ENCODE data around the gene ARAP1. TPM values are rescaled to one million over a fixed set of nuclear protein-coding genes. Genes with fewer than 3 reads are reported as not detected.

ARAP1 gene
- total RNA-seq, 2 donors from 2014 or later = 81.7 to 93.4 TPM

GRCh38 chr11:72678524-72678923, 73.7 kb downstream of the ARAP1 start:
- no peaks in the 10 kb centered on the region for H3K9me3 Mint-ChIP-seq
- DNase-seq (no peak), ATAC-seq (replicated peaks in 1 of 2) (no peak)
- H3K27me3 Mint-ChIP-seq (ENCODE audit: low read depth) = peaks cover 44% of the 10 kb centered on the region
- H3K4me3 Mint-ChIP-seq = no peak overlapping the region
- peaks cover 12% of the 10 kb centered on the region for H3K4me1 Mint-ChIP-seq (ENCODE audit: low read depth)
- no peaks in the 10 kb centered on the region for H3K36me3 Mint-ChIP-seq (ENCODE audit: insufficient read depth in 2 of 2)
- no peak overlapping the region for H3K27ac Mint-ChIP-seq

- H3K4me3 Mint-ChIP-seq = peak overlapping the region in 1 of 2 donors; percentile 21
- peak; percentile 54 to 62 for ATAC-seq (replicated peaks in 1 of 2)
These were observed 75.3 kb downstream of the ARAP1 start for GRCh38 chr11:72676861-72677341.

GRCh38 chr11:72675221-72675620, 77.0 kb downstream of the ARAP1 start:
- H3K36me3 Mint-ChIP-seq (ENCODE audit: insufficient read depth in 2 of 2) = no peaks in the 10 kb centered on the region
- no peak overlapping the region for H3K4me3 Mint-ChIP-seq
- no peaks in the 10 kb centered on the region for H3K9me3 Mint-ChIP-seq

More at GRCh38 chr11:72676861-72677341, 75.3 kb downstream of the ARAP1 start:
- Mint-ChIP-seq H3K27ac (peak overlapping the region; percentile 11), H3K4me1 (ENCODE audit: low read depth) (peaks cover 12% of the 10 kb centered on the region), H3K27me3 (ENCODE audit: low read depth) (peaks cover 60% of the 10 kb centered on the region), H3K36me3 (ENCODE audit: insufficient read depth in 2 of 2) (no peaks in the 10 kb centered on the region), H3K9me3 (no peaks in the 10 kb centered on the region)
- DNase-seq = peak; percentile 74 to 76

GRCh38 chr11:72673943-72674828, 78.0 kb downstream of the ARAP1 start, which contains the start of gene PDE2A:
Gene PDE2A (minus strand): TSS chr11:72674422. CDS start chr11:72674207, 215 bp downstream.
- Mint-ChIP-seq H3K9me3 (no peaks in the 10 kb centered on the region), H3K36me3 (ENCODE audit: insufficient read depth in 2 of 2) (no peaks in the 10 kb centered on the region), H3K27me3 (ENCODE audit: low read depth) (peaks cover 75% of the 10 kb centered on the region), H3K4me3 (no peak within 1 kb of the TSS), H3K27ac (no peak within 1 kb of the TSS), H3K4me1 (ENCODE audit: low read depth) (peaks cover 6% of the 10 kb centered on the region)
- DNase-seq (no peak), ATAC-seq (replicated peaks in 1 of 2) (peak in 1 of 2 donors; percentile 7)

More at GRCh38 chr11:72675221-72675620, 77.0 kb downstream of the ARAP1 start:
- H3K27me3 Mint-ChIP-seq (ENCODE audit: low read depth) = peaks cover 75% of the 10 kb centered on the region
- ATAC-seq (replicated peaks in 1 of 2) = no peak
- H3K4me1 Mint-ChIP-seq (ENCODE audit: low read depth) = peaks cover 4% of the 10 kb centered on the region
- H3K27ac Mint-ChIP-seq = no peak overlapping the region
- no peak for DNase-seq

- ATAC-seq (replicated peaks in 1 of 2) (no peak), DNase-seq (no peak)
- H3K9me3 Mint-ChIP-seq = no peaks in the 10 kb centered on the region
- H3K4me3 Mint-ChIP-seq = no peak overlapping the region
- H3K27me3 Mint-ChIP-seq (ENCODE audit: low read depth) = peaks cover 74% of the 10 kb centered on the region
- H3K4me1 Mint-ChIP-seq (ENCODE audit: low read depth) = peaks cover 13% of the 10 kb centered on the region
- H3K36me3 Mint-ChIP-seq (ENCODE audit: insufficient read depth in 2 of 2) = peaks cover 0 to 1% of the 10 kb centered on the region in 2 donors
- H3K27ac Mint-ChIP-seq = no peak overlapping the region
These were observed 78.8 kb downstream of the ARAP1 start for GRCh38 chr11:72673284-72673942.

GRCh38 chr11:72672597-72673238, 79.5 kb downstream of the ARAP1 start:
- no peak overlapping the region for H3K4me3 Mint-ChIP-seq
- H3K27ac Mint-ChIP-seq = no peak overlapping the region
- no peaks in the 10 kb centered on the region for H3K9me3 Mint-ChIP-seq
- no peak for ATAC-seq (replicated peaks in 1 of 2)
- H3K27me3 Mint-ChIP-seq (ENCODE audit: low read depth) = peaks cover 67% of the 10 kb centered on the region
- peaks cover under 1 to 1% of the 10 kb centered on the region in 2 donors for H3K36me3 Mint-ChIP-seq (ENCODE audit: insufficient read depth in 2 of 2)
- H3K4me1 Mint-ChIP-seq (ENCODE audit: low read depth) = peaks cover 16% of the 10 kb centered on the region
- DNase-seq = no peak

GRCh38 chr11:72671152-72672099, 80.8 kb downstream of the ARAP1 start:
- H3K4me3 Mint-ChIP-seq = no peak overlapping the region
- peaks cover 3 to 7% of the 10 kb centered on the region in 2 donors for H3K36me3 Mint-ChIP-seq (ENCODE audit: insufficient read depth in 2 of 2)
- H3K9me3 Mint-ChIP-seq = peaks cover 0 to 2% of the 10 kb centered on the region in 2 donors
- ATAC-seq (replicated peaks in 1 of 2) (no peak), DNase-seq (no peak)
- peaks cover 19% of the 10 kb centered on the region for H3K4me1 Mint-ChIP-seq (ENCODE audit: low read depth)
- peaks cover 59% of the 10 kb centered on the region for H3K27me3 Mint-ChIP-seq (ENCODE audit: low read depth)
- H3K27ac Mint-ChIP-seq = no peak overlapping the region

- Mint-ChIP-seq H3K27ac (no peak overlapping the region), H3K36me3 (ENCODE audit: insufficient read depth in 2 of 2) (peaks cover 3 to 7% of the 10 kb centered on the region in 2 donors), H3K4me3 (no peak overlapping the region), H3K4me1 (ENCODE audit: low read depth) (peaks cover 19% of the 10 kb centered on the region), H3K27me3 (ENCODE audit: low read depth) (peaks cover 53% of the 10 kb centered on the region), H3K9me3 (peaks cover 0 to 2% of the 10 kb centered on the region in 2 donors)
- DNase-seq = no peak
- ATAC-seq (replicated peaks in 1 of 2) = no peak
These were observed 82.2 kb downstream of the ARAP1 start for GRCh38 chr11:72670041-72670440.

GRCh38 chr11:72669527-72669926, 82.7 kb downstream of the ARAP1 start:
- Mint-ChIP-seq H3K4me1 (ENCODE audit: low read depth) (peaks cover 17% of the 10 kb centered on the region), H3K27me3 (ENCODE audit: low read depth) (peaks cover 48% of the 10 kb centered on the region), H3K9me3 (peaks cover 0 to 2% of the 10 kb centered on the region in 2 donors), H3K27ac (no peak overlapping the region), H3K4me3 (no peak overlapping the region), H3K36me3 (ENCODE audit: insufficient read depth in 2 of 2) (peaks cover 3 to 7% of the 10 kb centered on the region in 2 donors)
- DNase-seq (peak; percentile 29 to 31), ATAC-seq (replicated peaks in 1 of 2) (peak in 1 of 2 donors; percentile 33)

- peaks cover 0 to 2% of the 10 kb centered on the region in 2 donors for H3K9me3 Mint-ChIP-seq
- H3K27ac Mint-ChIP-seq = peak overlapping the region; percentile 31
- peak overlapping the region; percentile 20 to 30 for H3K4me3 Mint-ChIP-seq
- ATAC-seq (replicated peaks in 1 of 2) (peak; percentile 92 to 94), DNase-seq (peak; percentile 79 to 89)
- peaks cover 40% of the 10 kb centered on the region for H3K27me3 Mint-ChIP-seq (ENCODE audit: low read depth)
- H3K36me3 Mint-ChIP-seq (ENCODE audit: insufficient read depth in 2 of 2) = peaks cover 3 to 7% of the 10 kb centered on the region in 2 donors
- H3K4me1 Mint-ChIP-seq (ENCODE audit: low read depth) = peaks cover 15% of the 10 kb centered on the region
These were observed 83.4 kb downstream of the ARAP1 start for GRCh38 chr11:72668629-72669347.

GRCh38 chr11:72665911-72666472, 86.2 kb downstream of the ARAP1 start:
- Mint-ChIP-seq H3K27me3 (ENCODE audit: low read depth) (peaks cover 14% of the 10 kb centered on the region), H3K4me3 (no peak overlapping the region), H3K9me3 (peaks cover 0 to 2% of the 10 kb centered on the region in 2 donors), H3K27ac (no peak overlapping the region), H3K4me1 (ENCODE audit: low read depth) (peaks cover 15% of the 10 kb centered on the region), H3K36me3 (ENCODE audit: insufficient read depth in 2 of 2) (peaks cover 3 to 7% of the 10 kb centered on the region in 2 donors)
- DNase-seq = no peak
- ATAC-seq (replicated peaks in 1 of 2) = no peak
